ENCODE data around the gene RBCK1. TPM values are rescaled to one million over a fixed set of nuclear protein-coding genes. Genes with fewer than 3 reads are reported as not detected.
A peak's percentile ranks its signal among the peaks of the same experiment; 100 is the strongest.

Gene RBCK1
- total RNA-seq, 1 experiment from 2014 or later, result 111 TPM

- Mint-ChIP-seq H3K27ac (ENCODE audit: unreplicated experiment) (peak overlapping the region; percentile 63), H3K27me3 (ENCODE audit: insufficient read depth, unreplicated experiment) (no peaks in the 10 kb centered on the region), H3K4me1 (ENCODE audit: low read depth, unreplicated experiment) (no peaks in the 10 kb centered on the region), H3K36me3 (ENCODE audit: insufficient read depth, unreplicated experiment) (peaks cover 83% of the 10 kb centered on the region), H3K9me3 (ENCODE audit: unreplicated experiment) (no peaks in the 10 kb centered on the region), H3K4me3 (ENCODE audit: unreplicated experiment) (no peak overlapping the region)
- no peaks in the 10 kb centered on the region for H3K27me3 ChIP-seq (replicated peaks; ENCODE audit: control insufficient read depth, insufficient read depth, low read length)
- no peak for DNase-seq
- no peaks in the 10 kb centered on the region for H3K4me1 ChIP-seq
- TF ChIP-seq CTCF (IDR thresholded peaks at IDR 0.05; ENCODE audit: insufficient read depth in 1 of 2, low read depth in 1 of 2, low read length in 1 of 2, severe bottlenecking in 1 of 2, unreplicated experiment in 1 of 2), result no peak
- no peaks in the 10 kb centered on the region for H3K9me3 ChIP-seq
- intact Hi-C loops (cut with micrococcal nuclease; ENCODE audit: unreplicated experiment), result no loop called here
- CTCF ChIA-PET, result interaction anchor here (0.9 kb wide), 1 partner anchor 13 kb away, joined by 3 read pairs; no protein-coding TSS in a partner anchor
- POLR2A ChIA-PET, result no interaction called here
- no peak overlapping the region for H3K4me3 ChIP-seq (ENCODE audit: low read depth, low read length)
- BruUV-seq (replicated peaks), result TSS peak; percentile 5
- H3K36me3 ChIP-seq (ENCODE audit: control insufficient read depth, insufficient read depth, low read length), result peaks cover 4% of the 10 kb centered on the region; the same call in 1 of the 2 replicates
These were observed 25.3 kb downstream of the RBCK1 start for GRCh38 chr20:433300-433975.

- no peak overlapping the region for H3K4me3 Mint-ChIP-seq (ENCODE audit: unreplicated experiment)
- no peak for DNase-seq
- ChIA-PET CTCF (no interaction called here), POLR2A (no interaction called here)
- H3K4me1 Mint-ChIP-seq (ENCODE audit: low read depth, unreplicated experiment), result no peaks in the 10 kb centered on the region
- H3K4me3 ChIP-seq (ENCODE audit: low read depth, low read length), result no peak overlapping the region
- peaks cover 82% of the 10 kb centered on the region for H3K36me3 Mint-ChIP-seq (ENCODE audit: insufficient read depth, unreplicated experiment)
- peaks cover 6% of the 10 kb centered on the region; the same call in 1 of the 2 replicates for H3K36me3 ChIP-seq (ENCODE audit: control insufficient read depth, insufficient read depth, low read length)
- no peaks in the 10 kb centered on the region for H3K9me3 Mint-ChIP-seq (ENCODE audit: unreplicated experiment)
- no peaks in the 10 kb centered on the region for H3K4me1 ChIP-seq
- intact Hi-C loops (cut with micrococcal nuclease; ENCODE audit: unreplicated experiment), result no loop called here
- H3K9me3 ChIP-seq, result no peaks in the 10 kb centered on the region
- TF ChIP-seq CTCF (IDR thresholded peaks at IDR 0.05; ENCODE audit: insufficient read depth in 1 of 2, low read depth in 1 of 2, low read length in 1 of 2, severe bottlenecking in 1 of 2, unreplicated experiment in 1 of 2), result no peak
- H3K27me3 Mint-ChIP-seq (ENCODE audit: insufficient read depth, unreplicated experiment), result no peaks in the 10 kb centered on the region
- peak overlapping the region; percentile 18 for H3K27ac Mint-ChIP-seq (ENCODE audit: unreplicated experiment)
- no TSS peak for BruUV-seq (replicated peaks)
- no peaks in the 10 kb centered on the region for H3K27me3 ChIP-seq (replicated peaks; ENCODE audit: control insufficient read depth, insufficient read depth, low read length)
These were observed 26.1 kb downstream of the RBCK1 start for GRCh38 chr20:434221-434620.

- Histone ChIP-seq H3K27me3 (replicated peaks; ENCODE audit: control insufficient read depth, insufficient read depth, low read length) (no peaks in the 10 kb centered on the region), H3K4me3 (ENCODE audit: low read depth, low read length) (no peak overlapping the region), H3K4me1 (no peaks in the 10 kb centered on the region), H3K36me3 (ENCODE audit: control insufficient read depth, insufficient read depth, low read length) (peaks cover 8% of the 10 kb centered on the region; the same call in 1 of the 2 replicates), H3K9me3 (no peaks in the 10 kb centered on the region)
- no TSS peak for BruUV-seq (replicated peaks)
- TF ChIP-seq CTCF (IDR thresholded peaks at IDR 0.05; ENCODE audit: insufficient read depth in 1 of 2, low read depth in 1 of 2, low read length in 1 of 2, severe bottlenecking in 1 of 2, unreplicated experiment in 1 of 2), result no peak
- peaks cover 82% of the 10 kb centered on the region for H3K36me3 Mint-ChIP-seq (ENCODE audit: insufficient read depth, unreplicated experiment)
- no peaks in the 10 kb centered on the region for H3K27me3 Mint-ChIP-seq (ENCODE audit: insufficient read depth, unreplicated experiment)
- ChIA-PET CTCF (no interaction called here), POLR2A (interaction anchor here (0.6 kb wide), 1 partner anchor 8 kb away, joined by 3 read pairs; no protein-coding TSS in a partner anchor)
- no peaks in the 10 kb centered on the region for H3K4me1 Mint-ChIP-seq (ENCODE audit: low read depth, unreplicated experiment)
- intact Hi-C loops (cut with micrococcal nuclease; ENCODE audit: unreplicated experiment), result no loop called here
- DNase-seq, result no peak
- no peak overlapping the region for H3K4me3 Mint-ChIP-seq (ENCODE audit: unreplicated experiment)
- H3K9me3 Mint-ChIP-seq (ENCODE audit: unreplicated experiment), result no peaks in the 10 kb centered on the region
- peak overlapping the region; percentile 18 for H3K27ac Mint-ChIP-seq (ENCODE audit: unreplicated experiment)
These were observed 26.7 kb downstream of the RBCK1 start for GRCh38 chr20:434661-435419.
